GM10266 (cell line): ENCODE results near the gene FOXN3.
A peak's percentile ranks its signal among the peaks of the same experiment; 100 is the strongest.

Experiments
- DNase-seq: peaks from one replicate; pipeline ENCODE4 v3.0.0; 2012; ENCODE audit errors: extremely low spot score
- CTCF ChIP-seq: IDR thresholded peaks from 2 replicates; pipeline ENCODE4 v1.5.1; 2012; ENCODE audit warnings: mild to moderate bottlenecking, low read depth; ENCODE audit not compliant: control insufficient read depth, insufficient read depth; ENCODE audit errors: missing control alignments

Gene FOXN3

GRCh38 chr14:89368490-89369477, 48.2 kb downstream of the FOXN3 start:
- no peak for TF ChIP-seq CTCF
- no peak for DNase-seq

- DNase-seq = no peak
- no peak for TF ChIP-seq CTCF
These were observed 49.3 kb downstream of the FOXN3 start for GRCh38 chr14:89367779-89368120.

- TF ChIP-seq CTCF = no peak
- DNase-seq = no peak
These were observed 49.9 kb downstream of the FOXN3 start for GRCh38 chr14:89366864-89367778.

GRCh38 chr14:89365061-89365801, 51.8 kb downstream of the FOXN3 start:
- DNase-seq = peak; percentile 75
- TF ChIP-seq CTCF = no peak

GRCh38 chr14:89364316-89364715, 52.7 kb downstream of the FOXN3 start:
- no peak for DNase-seq
- TF ChIP-seq CTCF = no peak

- DNase-seq = no peak
- no peak for TF ChIP-seq CTCF
These were observed 56.8 kb downstream of the FOXN3 start for GRCh38 chr14:89360277-89360676.
